CD4-positive, alpha-beta memory T cell (primary cell): ENCODE data around the gene GRAMD1B. TPM values are rescaled to one million over a fixed set of nuclear protein-coding genes. Genes with fewer than 3 reads are reported as not detected.

ENCODE experiments used
- CTCF ChIA-PET: fragments of 350-600 bp; sonication (Branson Sonifier 250); formaldehyde crosslinking; loops from one replicate; lab custom pipeline; 2021; ENCODE audit warnings: inconsistent platforms; ENCODE audit not compliant: partially characterized antibody; lab: Charles Lee
- POLR2A ChIA-PET: fragments of 350-600 bp; sonication (Branson Sonifier 250); formaldehyde crosslinking; loops from one replicate; lab custom pipeline; 2021; ENCODE audit not compliant: partially characterized antibody; lab: Charles Lee
- DNase-seq, 5 donors: peaks; one replicate each; pipeline versions ENCODE4 v3.0.0 to v3.0.0-alpha.2; 2020 to 2022; ENCODE audit warnings: mixed read lengths in 1 of 5
- H3K27ac ChIP-seq: one replicate; pipeline ENCODE4 v1.7.0; 2013; ENCODE audit warnings: low read depth, low read length
- H3K27me3 ChIP-seq: 2 replicates; pipeline ENCODE4 v1.7.0; 2013; ENCODE audit warnings: mild to moderate bottlenecking, low read length, moderate library complexity; ENCODE audit not compliant: insufficient read depth
- H3K36me3 ChIP-seq: 2 replicates; pipeline ENCODE4 v1.7.0; 2013; ENCODE audit warnings: mild to moderate bottlenecking, low read length, moderate library complexity; ENCODE audit not compliant: insufficient read depth
- H3K4me1 ChIP-seq: 2 replicates; pipeline ENCODE4 v1.7.0; 2013; ENCODE audit warnings: mild to moderate bottlenecking, low read length, moderate library complexity; ENCODE audit not compliant: insufficient read depth
- H3K4me3 ChIP-seq, 2 donors: one replicate each; pipeline ENCODE4 v1.7.0; 2013; ENCODE audit warnings: low read length in 2 of 2, mild to moderate bottlenecking in 1 of 2
- H3K9me3 ChIP-seq, 2 donors: one replicate each; pipeline ENCODE4 v1.7.0; 2013; ENCODE audit warnings: low read length in 2 of 2, control low read depth in 1 of 2; ENCODE audit not compliant: control insufficient read depth in 1 of 2
- H3K27ac Mint-ChIP-seq, 7 donors: one replicate each; pipeline ENCODE4 v1.8.0; 2020 to 2021; ENCODE audit warnings: mixed read lengths in 7 of 7, mild to moderate bottlenecking in 6 of 7, inconsistent platforms in 3 of 7, moderate library complexity in 3 of 7
- H3K27me3 Mint-ChIP-seq, 2 donors: one replicate each; pipeline ENCODE4 v1.8.0; 2020 to 2021; ENCODE audit warnings: mixed read lengths in 2 of 2
- H3K36me3 Mint-ChIP-seq, 2 donors: one replicate each; pipeline ENCODE4 v1.8.0; 2020 to 2021; ENCODE audit warnings: mixed read lengths in 2 of 2, inconsistent platforms in 1 of 2, mild to moderate bottlenecking in 1 of 2
- H3K4me1 Mint-ChIP-seq, 4 donors: one replicate each; pipeline ENCODE4 v1.8.0; 2020 to 2021; ENCODE audit warnings: mixed read lengths in 4 of 4, mild to moderate bottlenecking in 1 of 4
- H3K4me3 Mint-ChIP-seq, 8 donors: one replicate each; pipeline ENCODE4 v1.8.0; 2020 to 2021; ENCODE audit warnings: mixed read lengths in 8 of 8, mild to moderate bottlenecking in 7 of 8, moderate library complexity in 6 of 8, inconsistent platforms in 3 of 8
- H3K9me3 Mint-ChIP-seq, 8 donors: one replicate each; pipeline ENCODE4 v1.8.0; 2020 to 2021; ENCODE audit warnings: mixed read lengths in 8 of 8, mild to moderate bottlenecking in 5 of 8, inconsistent platforms in 3 of 8, moderate library complexity in 1 of 8
- intact Hi-C: fragments of 100-400 bp; cut with micrococcal nuclease; formaldehyde crosslinking; loops from one replicate; pipeline ENCODE4 v1.15.1; 2023
- polyA plus RNA-seq, 2 donors: library from polyadenylated mRNA; unstranded; fragments of 300-500 nt; fragmentation: Illumina TruSeq; gene quantifications; one replicate each; pipeline ENCODE4 v1.2.3, GENCODE V29; 2021
- total RNA-seq, 2 experiments: library from RNA; stranded (reverse); gene quantifications; one replicate each; pipeline ENCODE4 v1.2.3, GENCODE V29; 2021

GRAMD1B gene
- total RNA-seq: 10 to 100 TPM; 19.5 to 26.0 TPM
- polyA plus RNA-seq: 1 to 10 TPM; 4.2 to 5.3 TPM

- intact Hi-C loops: loop anchor here (1.0 to 5.0 kb wide), 2 partner anchors 23 to 368 kb away; partner anchors contain the start of gene HSPA8
- no peaks in the 10 kb centered on the region for H3K9me3 ChIP-seq
- H3K36me3 ChIP-seq: no peaks in the 10 kb centered on the region
- H3K4me3 ChIP-seq: peak within 1 kb of the TSS; percentile 69 to 84
- peak; percentile 79 to 84 (median 81) for DNase-seq
- Mint-ChIP-seq H3K9me3 (peaks cover 0 to 2% (median 0%) of the 10 kb centered on the region in 8 donors), H3K27me3 (peaks cover 0 to 2% of the 10 kb centered on the region in 2 donors), H3K4me3 (peak within 1 kb of the TSS; percentile 90 to 98 (median 92)), H3K36me3 (peaks cover 0 to 4% of the 10 kb centered on the region in 2 donors), H3K27ac (peak within 1 kb of the TSS; percentile 86 to 96 (median 92)), H3K4me1 (peaks cover 20 to 55% (median 35%) of the 10 kb centered on the region in 4 donors)
- ChIA-PET CTCF (interaction anchor here (1.4 to 6.3 kb wide), 4 partner anchors 22 to 49 kb away, joined by 3 to 50 read pairs (median 16); no protein-coding TSS in a partner anchor), POLR2A (interaction anchor here (1.1 to 2.8 kb wide), 8 partner anchors 20 to 369 kb away, joined by 3 to 17 read pairs (median 3); no protein-coding TSS in a partner anchor)
- H3K27ac ChIP-seq: peak within 1 kb of the TSS; percentile 67
- peaks cover 24% of the 10 kb centered on the region for H3K4me1 ChIP-seq
- no peaks in the 10 kb centered on the region for H3K27me3 ChIP-seq
These were observed at the start of gene GRAMD1B for GRCh38 chr11:123429913-123430720. GRAMD1B (plus strand) TSS chr11:123430269; CDS start chr11:123430793, 524 bp downstream.

- H3K27ac ChIP-seq: no peak overlapping the region
- no peak for DNase-seq
- no peak overlapping the region for H3K4me3 ChIP-seq
- Mint-ChIP-seq H3K27me3 (no peaks in the 10 kb centered on the region), H3K4me3 (no peak overlapping the region), H3K27ac (no peak overlapping the region), H3K9me3 (no peaks in the 10 kb centered on the region), H3K4me1 (peaks cover 6 to 12% (median 9%) of the 10 kb centered on the region in 4 donors), H3K36me3 (no peaks in the 10 kb centered on the region)
- POLR2A ChIA-PET: no interaction called here
- no peaks in the 10 kb centered on the region for H3K36me3 ChIP-seq
- no peaks in the 10 kb centered on the region for H3K27me3 ChIP-seq
- CTCF ChIA-PET: interaction anchor here (0.9 to 1.9 kb wide), 4 partner anchors 12 to 42 kb away, joined by 3 to 5 read pairs (median 4); no protein-coding TSS in a partner anchor
- intact Hi-C loops: no loop called here
- peaks cover 14% of the 10 kb centered on the region for H3K4me1 ChIP-seq
- no peaks in the 10 kb centered on the region for H3K9me3 ChIP-seq
These were observed 48.9 kb upstream of the GRAMD1B start for GRCh38 chr11:123381149-123381548.

GRCh38 chr11:123381817-123382554 is 48.1 kb upstream of the GRAMD1B start:
- peaks cover 6 to 12% (median 9%) of the 10 kb centered on the region in 4 donors for H3K4me1 Mint-ChIP-seq
- H3K27ac Mint-ChIP-seq: peak overlapping the region in 2 of 7 donors; percentile 36 to 37
- Histone ChIP-seq H3K4me1 (peaks cover 14% of the 10 kb centered on the region), H3K27me3 (no peaks in the 10 kb centered on the region), H3K27ac (no peak overlapping the region), H3K9me3 (no peaks in the 10 kb centered on the region), H3K4me3 (no peak overlapping the region), H3K36me3 (no peaks in the 10 kb centered on the region)
- CTCF ChIA-PET: interaction anchor here (0.9 to 1.4 kb wide), 3 partner anchors 13 to 43 kb away, joined by 3 to 4 read pairs (median 4); no protein-coding TSS in a partner anchor
- no peaks in the 10 kb centered on the region for H3K27me3 Mint-ChIP-seq
- POLR2A ChIA-PET: no interaction called here
- H3K4me3 Mint-ChIP-seq: peak overlapping the region in 4 of 8 donors; percentile 23 to 59 (median 39)
- H3K36me3 Mint-ChIP-seq: no peaks in the 10 kb centered on the region
- intact Hi-C loops: no loop called here
- no peak for DNase-seq
- no peaks in the 10 kb centered on the region for H3K9me3 Mint-ChIP-seq

GRCh38 chr11:123382555-123383074 is 47.5 kb upstream of the GRAMD1B start:
- H3K4me3 ChIP-seq: no peak overlapping the region
- no peak for DNase-seq
- no peaks in the 10 kb centered on the region for H3K9me3 ChIP-seq
- Mint-ChIP-seq H3K4me1 (peaks cover 6 to 12% (median 9%) of the 10 kb centered on the region in 4 donors), H3K4me3 (peak overlapping the region in 1 of 8 donors; percentile 16), H3K27ac (peak overlapping the region in 2 of 7 donors; percentile 10 to 40), H3K9me3 (no peaks in the 10 kb centered on the region), H3K27me3 (no peaks in the 10 kb centered on the region), H3K36me3 (no peaks in the 10 kb centered on the region)
- H3K27me3 ChIP-seq: no peaks in the 10 kb centered on the region
- peaks cover 14% of the 10 kb centered on the region for H3K4me1 ChIP-seq
- ChIA-PET POLR2A (no interaction called here), CTCF (interaction anchor here (1.4 kb wide), 1 partner anchor 44 kb away, joined by 3 read pairs; no protein-coding TSS in a partner anchor)
- no peak overlapping the region for H3K27ac ChIP-seq
- intact Hi-C loops: no loop called here
- no peaks in the 10 kb centered on the region for H3K36me3 ChIP-seq

GRCh38 chr11:123384116-123384515 is 46.0 kb upstream of the GRAMD1B start:
- Histone ChIP-seq H3K4me3 (no peak overlapping the region), H3K27me3 (no peaks in the 10 kb centered on the region), H3K36me3 (no peaks in the 10 kb centered on the region), H3K4me1 (peaks cover 14% of the 10 kb centered on the region), H3K9me3 (no peaks in the 10 kb centered on the region), H3K27ac (no peak overlapping the region)
- Mint-ChIP-seq H3K27ac (no peak overlapping the region), H3K27me3 (no peaks in the 10 kb centered on the region), H3K9me3 (no peaks in the 10 kb centered on the region), H3K36me3 (no peaks in the 10 kb centered on the region), H3K4me3 (no peak overlapping the region), H3K4me1 (peaks cover 6 to 12% (median 9%) of the 10 kb centered on the region in 4 donors)
- ChIA-PET POLR2A (no interaction called here), CTCF (no interaction called here)
- DNase-seq: no peak
- intact Hi-C loops: no loop called here

- Mint-ChIP-seq H3K36me3 (no peaks in the 10 kb centered on the region), H3K27ac (no peak overlapping the region), H3K4me3 (no peak overlapping the region), H3K9me3 (no peaks in the 10 kb centered on the region), H3K27me3 (no peaks in the 10 kb centered on the region), H3K4me1 (peaks cover 4 to 8% (median 6%) of the 10 kb centered on the region in 4 donors)
- CTCF ChIA-PET: no interaction called here
- H3K4me3 ChIP-seq: no peak overlapping the region
- H3K27ac ChIP-seq: no peak overlapping the region
- H3K36me3 ChIP-seq: no peaks in the 10 kb centered on the region
- H3K27me3 ChIP-seq: no peaks in the 10 kb centered on the region
- no peak for DNase-seq
- H3K4me1 ChIP-seq: peaks cover 9% of the 10 kb centered on the region
- POLR2A ChIA-PET: no interaction called here
- intact Hi-C loops: no loop called here
- no peaks in the 10 kb centered on the region for H3K9me3 ChIP-seq
These were observed 43.1 kb upstream of the GRAMD1B start for GRCh38 chr11:123386796-123387510.
